Progenitor cell of endocrine pancreas (in vitro differentiated cells): ENCODE results near the gene NOX3. TPM values are rescaled to one million over a fixed set of nuclear protein-coding genes. Genes with fewer than 3 reads are reported as not detected.

Source experiments
- DNase-seq: peaks from one replicate; pipeline ENCODE4 v3.0.0; 2021; ENCODE audit warnings: low spot score; ENCODE audit not compliant: unreplicated experiment
- H3K27ac Mint-ChIP-seq: 2 replicates; pipeline ENCODE4 v1.8.0; 2021; ENCODE audit warnings: mild to moderate bottlenecking, moderate library complexity, mixed read lengths
- H3K27me3 Mint-ChIP-seq: 2 replicates; pipeline ENCODE4 v1.8.0; 2021; ENCODE audit warnings: mixed read lengths
- H3K36me3 Mint-ChIP-seq: 2 replicates; pipeline ENCODE4 v1.8.0; 2022; ENCODE audit warnings: mixed read lengths; ENCODE audit not compliant: insufficient read depth
- H3K4me1 Mint-ChIP-seq: 2 replicates; pipeline ENCODE4 v1.8.0; 2021; ENCODE audit warnings: low read depth, mixed read lengths
- H3K4me3 Mint-ChIP-seq: 2 replicates; pipeline ENCODE4 v1.8.0; 2021; ENCODE audit warnings: low read depth, mild to moderate bottlenecking, moderate library complexity, mixed read lengths
- H3K9me3 Mint-ChIP-seq: 2 replicates; pipeline ENCODE4 v1.8.0; 2021; ENCODE audit warnings: low read depth, mixed read lengths
- CTCF ChIP-seq: fragments of 200-600 bp; sonication (generic); IDR thresholded peaks from one replicate; pipeline ENCODE4 v1.5.0; 2021; ENCODE audit warnings: antibody characterized with exemption, mild to moderate bottlenecking; ENCODE audit not compliant: unreplicated experiment
- total RNA-seq: library from RNA; stranded (reverse); gene quantifications from 2 replicates; pipeline ENCODE4 v1.2.1, GENCODE V29; 2021

NOX3 gene
- total RNA-seq, 1 donor from 2014 or later, result not detected

- Mint-ChIP-seq H3K27ac (no peak overlapping the region), H3K4me3 (no peak overlapping the region), H3K36me3 (no peaks in the 10 kb centered on the region), H3K4me1 (peaks cover 8% of the 10 kb centered on the region), H3K9me3 (no peaks in the 10 kb centered on the region), H3K27me3 (peaks cover 3% of the 10 kb centered on the region)
- no peak for TF ChIP-seq CTCF
- no peak for DNase-seq
These were observed 11.3 kb downstream of the NOX3 start for GRCh38 chr6:155444120-155444917.

DNA sequence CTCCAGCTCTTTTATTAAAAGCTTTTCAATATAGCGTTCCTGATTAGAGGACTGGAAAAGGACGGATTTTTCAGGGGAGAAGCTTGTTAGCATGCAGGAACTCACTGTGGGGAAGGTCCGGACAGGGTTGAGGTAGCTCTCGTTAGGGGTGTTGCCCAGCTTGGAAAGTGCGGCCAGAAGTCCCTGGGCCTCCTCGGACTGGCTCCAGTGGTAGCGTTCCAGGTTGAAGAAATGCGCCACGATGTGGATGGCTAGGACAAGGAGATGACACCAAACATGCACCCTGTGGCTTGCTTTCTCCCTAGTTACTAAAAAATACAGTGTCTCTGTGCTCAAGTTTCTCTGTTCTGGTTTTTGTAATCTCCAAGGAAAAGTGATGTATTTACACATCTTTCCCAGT is 12.5 kb downstream of the NOX3 start:
- Mint-ChIP-seq H3K27me3 (no peaks in the 10 kb centered on the region), H3K36me3 (no peaks in the 10 kb centered on the region), H3K4me1 (peaks cover 4% of the 10 kb centered on the region), H3K27ac (no peak overlapping the region), H3K4me3 (no peak overlapping the region), H3K9me3 (no peaks in the 10 kb centered on the region)
- no peak for DNase-seq
- no peak for TF ChIP-seq CTCF

DNA sequence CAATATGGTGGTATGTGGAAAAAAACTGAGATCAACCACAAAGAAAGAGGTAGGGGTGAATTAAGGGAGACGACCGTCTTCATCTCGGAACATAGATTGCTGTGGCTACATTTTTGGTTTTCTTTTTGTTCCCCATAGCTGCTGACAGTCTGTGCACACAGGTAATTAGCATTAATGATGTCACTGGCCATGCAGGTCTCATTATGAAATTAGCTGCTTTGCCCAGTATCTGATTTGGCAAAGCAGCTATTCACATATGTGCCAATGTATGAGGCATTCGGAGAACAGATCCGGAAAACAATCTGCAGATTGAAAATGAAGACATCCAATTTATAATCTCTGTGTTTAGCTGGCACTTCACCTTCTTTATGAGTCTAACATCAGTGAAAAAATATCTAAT is 13.1 kb downstream of the NOX3 start:
- no peak overlapping the region for H3K4me3 Mint-ChIP-seq
- H3K27ac Mint-ChIP-seq, result no peak overlapping the region
- peaks cover 4% of the 10 kb centered on the region for H3K4me1 Mint-ChIP-seq
- H3K9me3 Mint-ChIP-seq, result no peaks in the 10 kb centered on the region
- no peaks in the 10 kb centered on the region for H3K27me3 Mint-ChIP-seq
- no peak for TF ChIP-seq CTCF
- H3K36me3 Mint-ChIP-seq, result no peaks in the 10 kb centered on the region
- DNase-seq, result no peak

DNA sequence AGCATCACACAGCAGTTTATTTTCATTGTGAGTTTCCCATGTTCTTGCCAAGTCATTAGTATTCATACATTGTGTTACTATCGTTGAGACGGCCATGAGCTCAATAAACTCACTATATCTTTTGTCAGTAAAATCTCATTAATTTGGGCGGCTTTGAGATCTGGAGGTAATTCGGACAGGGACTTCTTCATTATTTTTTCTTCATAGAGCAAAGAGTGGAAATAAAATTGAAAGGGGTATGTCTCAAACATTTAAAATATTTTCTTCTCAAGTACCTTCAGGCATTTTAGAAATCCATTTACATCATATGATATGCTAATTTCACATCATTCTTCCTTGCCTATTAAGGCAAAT is 14.6 kb downstream of the NOX3 start:
- no peak for DNase-seq
- Mint-ChIP-seq H3K4me1 (peaks cover 4% of the 10 kb centered on the region), H3K36me3 (no peaks in the 10 kb centered on the region), H3K27me3 (no peaks in the 10 kb centered on the region), H3K27ac (peak overlapping the region; percentile 19), H3K9me3 (no peaks in the 10 kb centered on the region), H3K4me3 (no peak overlapping the region)
- no peak for TF ChIP-seq CTCF

DNA sequence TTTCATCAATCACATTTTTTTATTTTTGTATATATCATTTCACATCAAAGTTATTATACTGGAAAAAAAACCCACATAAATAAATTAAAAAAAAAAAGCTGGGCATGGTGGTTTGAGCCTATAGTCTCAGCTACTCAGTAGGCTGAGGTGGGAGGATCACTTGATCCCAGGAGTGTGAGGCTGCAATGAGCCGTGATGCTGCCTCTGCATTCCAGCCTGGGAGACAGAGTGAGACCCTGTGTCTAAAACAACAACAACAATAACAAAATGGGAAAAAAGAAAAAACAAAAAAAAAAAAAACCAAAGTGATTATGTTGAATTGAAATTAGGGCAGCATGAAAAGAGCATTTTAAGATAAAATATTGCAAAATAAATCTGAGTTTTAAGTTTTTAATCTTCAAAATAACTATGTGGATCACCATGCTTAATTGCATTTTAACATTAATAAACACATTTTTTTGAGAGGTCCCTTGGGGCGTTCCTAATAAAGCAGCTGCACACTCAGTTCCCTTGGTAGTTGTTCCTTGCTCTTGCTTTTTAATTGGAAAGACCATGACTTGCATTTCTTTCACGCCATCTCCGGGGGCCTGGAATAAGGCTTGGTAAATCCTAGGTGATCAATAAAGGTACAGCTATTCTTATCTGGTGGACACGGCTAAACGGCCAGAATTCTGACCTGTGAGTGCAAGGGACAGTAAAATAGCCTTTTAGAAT is 15.1 kb downstream of the NOX3 start:
- TF ChIP-seq CTCF, result no peak
- Mint-ChIP-seq H3K36me3 (no peaks in the 10 kb centered on the region), H3K4me3 (no peak overlapping the region), H3K9me3 (no peaks in the 10 kb centered on the region), H3K27me3 (no peaks in the 10 kb centered on the region), H3K4me1 (peaks cover 4% of the 10 kb centered on the region), H3K27ac (peak overlapping the region; percentile 19)
- DNase-seq, result no peak
